T1000 (cell line): Measurements from ENCODE around the gene GTF2E1.
"Not testable (repeated sequence)": the region's sequence is repeated elsewhere in the genome, so short reads cannot be mapped to it uniquely, and the experiment has no call there.

Experiments used
- DNase-seq: peaks from one replicate; lab custom pipeline; 2025; ENCODE audit warnings: mixed read lengths; lab: John Stamatoyannopoulos, UW

Gene GTF2E1

GRCh38 chr3:120742198-120742848, at the start of gene GTF2E1, which contains the start of gene RABL3:
TSS of gene GTF2E1 (plus strand) at chr3:120742744. CDS start at chr3:120750553, 7,809 bp downstream.
TSS of gene RABL3 (minus strand) at chr3:120742516. CDS start at chr3:120742507, 9 bp downstream.
- peak; percentile 95 for DNase-seq

- DNase-seq, result no peak
Measured at GRCh38 chr3:120693439-120694171, 48.9 kb upstream of the GTF2E1 start.

GRCh38 chr3:120699333-120699732, 43.2 kb upstream of the GTF2E1 start:
- no peak for DNase-seq

- DNase-seq, result no peak
Measured at GRCh38 chr3:120705884-120706582, 36.5 kb upstream of the GTF2E1 start.

- DNase-seq, result no peak
Measured at GRCh38 chr3:120706950-120707349, 35.6 kb upstream of the GTF2E1 start.

GRCh38 chr3:120708408-120708807, 34.1 kb upstream of the GTF2E1 start:
- DNase-seq, result no peak

GRCh38 chr3:120710369-120710768, 32.2 kb upstream of the GTF2E1 start:
- DNase-seq, result no peak

- DNase-seq, result no peak
Measured at GRCh38 chr3:120713262-120713661, 29.3 kb upstream of the GTF2E1 start.

- not testable (repeated sequence) for DNase-seq
Measured at GRCh38 chr3:120719167-120719834, 23.2 kb upstream of the GTF2E1 start.

- DNase-seq, result no peak
Measured at GRCh38 chr3:120726791-120727190, 15.8 kb upstream of the GTF2E1 start.

- no peak for DNase-seq
Measured at GRCh38 chr3:120730576-120731542, 11.7 kb upstream of the GTF2E1 start.

GRCh38 chr3:120738006-120738405, 4.5 kb upstream of the GTF2E1 start:
- not testable (repeated sequence) for DNase-seq

- DNase-seq, result no peak
Measured at GRCh38 chr3:120741320-120741719, 1.2 kb upstream of the GTF2E1 start.

- no peak for DNase-seq
Measured at GRCh38 chr3:120741837-120742197, 727 bp upstream of the GTF2E1 start.

- DNase-seq, result no peak
Measured at GRCh38 chr3:120742849-120743365, 363 bp downstream of the GTF2E1 start.

GRCh38 chr3:120743556-120744195, 1.1 kb downstream of the GTF2E1 start:
- DNase-seq, result no peak

- DNase-seq, result no peak
Measured at GRCh38 chr3:120745466-120745865, 2.9 kb downstream of the GTF2E1 start.

GRCh38 chr3:120749843-120750242, 7.3 kb downstream of the GTF2E1 start:
- DNase-seq, result no peak

GRCh38 chr3:120752230-120752629, 9.7 kb downstream of the GTF2E1 start:
- DNase-seq, result no peak

GRCh38 chr3:120752865-120753264, 10.3 kb downstream of the GTF2E1 start:
- DNase-seq, result no peak
